Muscle of leg (tissue), 11 donors: ENCODE measurements around the gene CD2AP. TPM values are rescaled to one million over a fixed set of nuclear protein-coding genes. Genes with fewer than 3 reads are reported as not detected.

Source experiments
- DNase-seq: peaks from one replicate; pipeline ENCODE4 v3.0.0; 2013
- H3K27ac ChIP-seq: one replicate; pipeline ENCODE4 v1.5.1; 2013; ENCODE audit warnings: mild to moderate bottlenecking, low read length, control low read depth
- H3K27me3 ChIP-seq: one replicate; pipeline ENCODE4 v1.6.1; 2013; ENCODE audit warnings: low read length; ENCODE audit not compliant: control insufficient read depth, insufficient read depth
- H3K36me3 ChIP-seq: one replicate; pipeline ENCODE4 v1.6.1; 2013; ENCODE audit warnings: low read length; ENCODE audit not compliant: control insufficient read depth, insufficient read depth
- H3K4me1 ChIP-seq: one replicate; pipeline ENCODE4 v1.6.1; 2013; ENCODE audit warnings: low read length; ENCODE audit not compliant: control insufficient read depth, insufficient read depth
- H3K4me3 ChIP-seq: one replicate; pipeline ENCODE4 v1.5.1; 2013; ENCODE audit warnings: low read length, control low read depth
- H3K9me3 ChIP-seq: replicated peaks from 2 replicates; pipeline ENCODE4 v1.6.1; 2013; ENCODE audit warnings: low read depth, low read length; ENCODE audit not compliant: control insufficient read depth
- WGBS: methylation state at CpG from one replicate; pipeline ENCODE4 v1.1.5; 2013; ENCODE audit warnings: missing lambda C conversion rate; ENCODE audit not compliant: insufficient coverage; 5-methylcytosine and 5-hydroxymethylcytosine counted together
- polyA plus RNA-seq, 8 donors: library from polyadenylated mRNA; unstranded; fragments of 120-200 nt; gene quantifications; one replicate each; pipeline versions ENCODE4 v1.2.1 to v1.2.3, GENCODE V29; 2013; ENCODE audit warnings: inconsistent platforms in 1 of 8, low replicate concordance in 1 of 8; ENCODE audit not compliant: insufficient read length in 8 of 8, insufficient read depth in 1 of 8
- total RNA-seq: library from RNA; stranded (reverse); fragments of 120-200 nt; gene quantifications from one replicate; pipeline ENCODE4 v1.2.4, GENCODE V29; 2013

CD2AP gene
- total and polyA plus RNA-seq, 9 donors = 8.9 to 12.7 (median 10.5) TPM

GRCh38 chr6:47495954-47496545 lies 18.5 kb downstream of the CD2AP start:
- Histone ChIP-seq H3K36me3 (no peaks in the 10 kb centered on the region), H3K4me1 (no peaks in the 10 kb centered on the region), H3K4me3 (no peak overlapping the region), H3K9me3 (no peaks in the 10 kb centered on the region), H3K27ac (no peak overlapping the region), H3K27me3 (no peaks in the 10 kb centered on the region)
- WGBS = no CpG with 5 or more reads among the region's 2 CpGs
- no peak for DNase-seq

DNA sequence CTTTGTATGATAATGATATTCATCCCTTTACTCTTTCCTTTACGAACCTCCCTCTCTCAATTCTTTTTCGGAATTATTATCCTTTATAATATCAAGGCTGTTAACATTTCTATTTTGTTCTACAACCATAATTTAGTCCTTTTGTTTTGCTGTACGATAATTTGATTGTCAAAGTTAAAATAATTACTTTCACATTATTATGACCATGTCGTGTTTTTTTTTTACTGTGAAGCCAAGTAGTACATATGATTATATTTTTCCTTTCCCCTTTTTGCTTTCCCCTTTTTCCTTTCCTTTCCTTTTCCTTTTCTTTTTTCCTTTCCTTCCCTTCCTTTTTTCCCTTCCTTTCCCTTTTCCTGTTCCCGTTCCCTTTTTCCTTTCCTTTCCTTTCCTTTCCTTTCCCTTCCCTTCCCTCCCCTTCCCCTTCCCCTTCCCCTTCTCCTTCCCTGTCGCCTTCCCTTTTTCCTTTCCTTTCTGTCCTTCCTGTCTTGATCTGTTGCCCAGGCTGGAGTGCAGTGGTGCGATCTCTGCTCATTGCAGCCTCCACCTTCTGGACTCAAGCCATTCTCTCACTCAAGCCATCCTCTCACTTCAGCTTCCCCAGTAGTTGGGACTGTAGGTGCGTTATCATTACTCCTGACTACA lies 19.5 kb downstream of the CD2AP start:
- Histone ChIP-seq H3K4me3 (no peak overlapping the region), H3K27ac (no peak overlapping the region), H3K36me3 (no peaks in the 10 kb centered on the region), H3K9me3 (no peaks in the 10 kb centered on the region), H3K27me3 (no peaks in the 10 kb centered on the region), H3K4me1 (no peaks in the 10 kb centered on the region)
- no peak for DNase-seq
- WGBS = 85% methylated on average over 3 of the region's 8 CpGs

DNA sequence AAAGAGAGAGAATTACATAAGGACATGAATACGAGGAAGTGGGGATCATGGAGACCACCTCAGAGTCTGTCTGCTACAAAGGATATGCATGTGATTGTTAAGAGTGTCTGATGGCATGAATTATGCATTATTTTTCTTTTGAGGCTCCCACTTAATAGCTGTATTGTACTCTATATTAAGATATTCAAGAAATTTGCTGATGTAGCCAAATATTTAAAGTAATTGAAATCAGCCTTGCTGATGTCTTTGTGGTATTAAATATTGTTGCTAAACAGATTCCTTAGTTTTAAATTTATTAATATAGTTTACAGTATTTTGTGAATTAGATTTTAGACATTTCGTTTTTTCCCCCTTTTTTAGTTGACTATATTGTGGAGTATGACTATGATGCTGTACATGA lies 25.3 kb downstream of the CD2AP start:
- Histone ChIP-seq H3K36me3 (peaks cover 8% of the 10 kb centered on the region), H3K27ac (no peak overlapping the region), H3K4me1 (no peaks in the 10 kb centered on the region), H3K9me3 (peaks cover 3% of the 10 kb centered on the region), H3K4me3 (no peak overlapping the region), H3K27me3 (no peaks in the 10 kb centered on the region)
- DNase-seq = no peak
- 100% methylated on average over 1 of the region's 2 CpGs for WGBS

GRCh38 chr6:47509937-47510336 lies 32.3 kb downstream of the CD2AP start:
- WGBS = no CpG with 5 or more reads among the region's 1 CpG
- Histone ChIP-seq H3K4me1 (no peaks in the 10 kb centered on the region), H3K9me3 (peaks cover 15% of the 10 kb centered on the region), H3K36me3 (peaks cover 10% of the 10 kb centered on the region), H3K27me3 (no peaks in the 10 kb centered on the region), H3K4me3 (no peak overlapping the region), H3K27ac (no peak overlapping the region)
- DNase-seq = no peak

DNA sequence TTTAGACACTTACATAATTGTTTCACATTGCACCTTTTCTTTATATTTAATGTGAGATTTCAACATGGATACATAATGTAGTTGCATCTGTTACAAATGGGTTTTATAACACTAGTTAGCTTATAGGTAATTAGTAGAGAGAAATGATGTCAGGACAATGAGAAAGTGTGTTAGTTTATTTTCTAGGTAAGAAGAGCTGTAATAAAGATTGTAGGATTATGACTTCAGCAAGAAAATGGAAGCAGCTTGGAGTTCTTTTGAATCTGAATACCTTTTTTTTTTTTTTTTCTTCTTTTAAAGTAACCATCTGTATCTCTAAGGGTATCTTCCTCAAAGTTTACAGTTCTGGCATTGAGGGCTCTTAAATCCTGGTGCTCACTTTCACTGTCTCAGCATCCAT lies 35.3 kb downstream of the CD2AP start:
- Histone ChIP-seq H3K4me3 (no peak overlapping the region), H3K36me3 (peaks cover 6% of the 10 kb centered on the region), H3K9me3 (peaks cover 12% of the 10 kb centered on the region), H3K27me3 (no peaks in the 10 kb centered on the region), H3K27ac (no peak overlapping the region), H3K4me1 (no peaks in the 10 kb centered on the region)
- DNase-seq = no peak

GRCh38 chr6:47519279-47519678 lies 41.7 kb downstream of the CD2AP start:
- no CpG with 5 or more reads among the region's 2 CpGs for WGBS
- H3K4me3 ChIP-seq = no peak overlapping the region
- no peaks in the 10 kb centered on the region for H3K9me3 ChIP-seq
- H3K27me3 ChIP-seq = no peaks in the 10 kb centered on the region
- H3K4me1 ChIP-seq = no peaks in the 10 kb centered on the region
- peaks cover 5% of the 10 kb centered on the region for H3K36me3 ChIP-seq
- no peak for DNase-seq
- H3K27ac ChIP-seq = no peak overlapping the region

- 65% methylated on average over 6 of the region's 6 CpGs for WGBS
- Histone ChIP-seq H3K36me3 (peaks cover 5% of the 10 kb centered on the region), H3K27ac (no peak overlapping the region), H3K4me3 (no peak overlapping the region), H3K9me3 (no peaks in the 10 kb centered on the region), H3K27me3 (no peaks in the 10 kb centered on the region), H3K4me1 (no peaks in the 10 kb centered on the region)
- no peak for DNase-seq
Measured at GRCh38 chr6:47520282-47520681, 42.7 kb downstream of the CD2AP start.

GRCh38 chr6:47521961-47522360 lies 44.4 kb downstream of the CD2AP start:
- Histone ChIP-seq H3K27ac (no peak overlapping the region), H3K4me1 (no peaks in the 10 kb centered on the region), H3K4me3 (no peak overlapping the region), H3K9me3 (no peaks in the 10 kb centered on the region), H3K27me3 (no peaks in the 10 kb centered on the region), H3K36me3 (peaks cover 3% of the 10 kb centered on the region)
- no peak for DNase-seq
- WGBS = 88% methylated on average over 4 of the region's 6 CpGs

DNA sequence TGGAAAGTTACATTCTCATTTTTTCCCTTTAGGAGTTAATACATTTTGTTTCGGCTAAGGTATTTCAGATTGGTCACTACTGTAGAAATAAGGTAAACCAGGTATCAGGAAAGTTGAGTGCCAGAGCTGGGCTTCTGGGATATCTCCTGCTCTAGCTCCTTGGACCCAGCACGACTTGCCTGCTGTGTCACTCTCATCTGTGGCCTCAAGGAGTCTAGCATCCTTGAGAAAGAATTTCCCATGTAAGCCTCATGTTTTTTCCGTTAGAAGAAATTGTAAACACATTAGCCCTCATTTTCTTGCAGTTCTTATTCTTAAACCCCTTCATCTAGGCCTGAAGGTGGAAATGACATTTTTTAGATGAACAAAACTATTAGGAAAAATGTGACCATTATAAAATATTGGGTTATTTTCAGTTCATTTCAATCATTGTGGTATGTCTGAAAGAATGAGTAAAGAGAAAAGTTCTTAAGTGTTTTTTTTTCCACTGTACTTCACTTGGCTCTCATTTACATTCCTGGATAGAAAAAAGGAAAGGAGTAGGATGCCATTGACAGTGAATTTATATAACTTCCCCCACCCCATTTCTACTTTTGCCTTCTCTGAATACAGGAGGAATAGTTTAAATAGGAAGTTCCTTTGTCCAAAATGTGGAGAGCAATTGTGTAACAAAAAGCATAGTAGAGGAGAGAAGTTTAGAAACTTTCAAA lies 46.7 kb downstream of the CD2AP start:
- 60% methylated on average over 1 of the region's 3 CpGs for WGBS
- Histone ChIP-seq H3K36me3 (no peaks in the 10 kb centered on the region), H3K27me3 (no peaks in the 10 kb centered on the region), H3K4me3 (no peak overlapping the region), H3K9me3 (no peaks in the 10 kb centered on the region), H3K4me1 (no peaks in the 10 kb centered on the region), H3K27ac (no peak overlapping the region)
- DNase-seq = peak; percentile 71

DNA sequence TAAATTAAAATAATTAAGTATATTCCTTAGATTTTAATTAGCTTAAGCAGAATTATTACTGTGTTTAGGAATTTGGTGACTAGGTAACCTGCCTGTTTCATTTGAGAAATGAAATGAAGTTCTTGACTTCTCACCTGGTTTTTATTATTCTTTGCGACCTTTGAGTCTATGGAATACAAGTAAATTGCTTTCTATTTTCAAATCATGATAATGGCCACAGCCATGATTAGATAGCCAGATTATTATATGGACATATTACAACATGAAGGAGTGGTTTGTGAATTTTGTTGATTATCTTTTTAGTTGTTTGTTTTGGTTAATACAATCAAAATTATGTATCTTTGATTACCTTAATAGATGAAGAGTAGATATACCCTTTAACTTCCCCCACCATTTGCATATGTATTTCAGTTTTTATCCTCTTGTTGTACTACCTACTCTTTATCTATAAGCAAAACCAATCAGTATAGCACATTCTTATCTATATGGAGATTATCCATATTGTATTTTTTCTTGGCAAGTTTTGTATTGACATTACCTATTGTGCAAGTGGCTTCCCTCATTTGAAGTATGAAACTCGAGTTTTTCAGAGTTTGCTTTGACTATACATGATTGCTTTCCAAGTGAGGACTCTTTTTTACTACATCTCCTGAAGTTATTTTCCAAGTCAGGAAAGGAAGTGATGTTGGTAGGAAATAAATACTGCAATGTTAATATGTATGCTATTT lies 47.9 kb downstream of the CD2AP start:
- no peaks in the 10 kb centered on the region for H3K27me3 ChIP-seq
- no peaks in the 10 kb centered on the region for H3K9me3 ChIP-seq
- no CpG with 5 or more reads among the region's 2 CpGs for WGBS
- no peak overlapping the region for H3K4me3 ChIP-seq
- no peak for DNase-seq
- H3K4me1 ChIP-seq = no peaks in the 10 kb centered on the region
- no peaks in the 10 kb centered on the region for H3K36me3 ChIP-seq
- no peak overlapping the region for H3K27ac ChIP-seq
